GM12892 (cell line): Measurements from ENCODE around the gene LYPD6.

ENCODE experiments used
- DNase-seq: peaks from one replicate; pipeline ENCODE4 v3.0.0; 2011; ENCODE audit not compliant: insufficient read length
- FAIRE-seq: peaks from 2 replicates; lab custom pipeline; 2011; peaks lifted over from hg19 to GRCh38; lab: Jason Lieb, UNC
- POLR2A ChIP-seq: IDR thresholded peaks from 2 replicates; pipeline ENCODE4 v1.6.1; 2011; ENCODE audit warnings: low read depth, low read length, control low read depth
- POLR2AphosphoS5 ChIP-seq: IDR thresholded peaks from 2 replicates; pipeline ENCODE4 v1.6.1; 2011; ENCODE audit warnings: low read depth, low read length, control low read depth
- TAF1 ChIP-seq: IDR thresholded peaks from 2 replicates; pipeline ENCODE4 v1.6.1; 2011; ENCODE audit warnings: low read depth, mild to moderate bottlenecking, control low read depth, low read length, borderline replicate concordance

LYPD6 gene

DNA sequence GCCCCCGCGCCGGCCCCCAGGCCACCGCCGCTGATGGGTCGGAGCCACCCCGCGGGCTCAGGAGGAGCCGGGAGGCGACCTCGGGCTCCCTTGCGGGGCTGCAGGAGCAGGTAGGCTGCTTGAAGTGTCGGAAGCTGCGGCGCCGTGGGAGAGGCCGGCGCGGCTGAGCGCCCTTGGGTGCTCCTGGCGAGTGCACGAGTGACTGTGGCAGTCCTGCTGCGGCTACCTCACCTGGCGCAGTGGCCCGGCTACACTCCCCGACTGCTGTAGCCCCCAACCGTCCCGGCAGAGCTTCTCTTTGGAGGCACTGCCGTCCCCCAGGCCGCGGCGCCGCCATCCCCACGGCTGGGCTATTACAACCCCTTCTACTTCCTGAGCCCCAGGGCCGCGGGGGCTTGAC lies 10.0 kb upstream of the LYPD6 start:
- TF ChIP-seq POLR2AphosphoS5 (no peak), TAF1 (no peak), POLR2A (no peak)
- no peak for DNase-seq
- no peak for FAIRE-seq

DNA sequence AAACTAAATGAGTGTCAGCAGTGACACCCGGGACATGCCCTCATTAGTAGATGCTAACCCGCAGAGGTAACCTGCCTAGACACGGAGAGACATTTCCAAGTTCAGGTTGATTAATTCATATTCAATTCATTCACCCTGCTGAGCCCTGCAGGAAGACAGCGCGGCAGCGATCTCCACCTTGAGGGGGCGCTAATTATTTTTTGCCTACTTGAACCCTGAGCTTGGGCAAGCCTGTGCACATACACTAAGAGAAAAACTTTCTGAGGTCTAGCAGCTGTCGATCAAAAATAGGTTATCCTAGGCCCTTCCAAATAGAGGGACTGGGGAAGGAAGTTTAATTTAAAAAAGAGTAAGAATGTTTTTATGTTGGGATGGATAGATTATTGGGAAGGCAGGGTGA lies 1.3 kb upstream of the LYPD6 start:
- TF ChIP-seq POLR2A = no peak
- no peak for TF ChIP-seq POLR2AphosphoS5
- no peak for DNase-seq
- FAIRE-seq = peak; percentile 14

- TF ChIP-seq TAF1 (no peak), POLR2A (no peak), POLR2AphosphoS5 (no peak)
- FAIRE-seq (no peak), DNase-seq (no peak)
Measured at GRCh38 chr2:149329489-149330126, 779 bp upstream of the LYPD6 start.

DNA sequence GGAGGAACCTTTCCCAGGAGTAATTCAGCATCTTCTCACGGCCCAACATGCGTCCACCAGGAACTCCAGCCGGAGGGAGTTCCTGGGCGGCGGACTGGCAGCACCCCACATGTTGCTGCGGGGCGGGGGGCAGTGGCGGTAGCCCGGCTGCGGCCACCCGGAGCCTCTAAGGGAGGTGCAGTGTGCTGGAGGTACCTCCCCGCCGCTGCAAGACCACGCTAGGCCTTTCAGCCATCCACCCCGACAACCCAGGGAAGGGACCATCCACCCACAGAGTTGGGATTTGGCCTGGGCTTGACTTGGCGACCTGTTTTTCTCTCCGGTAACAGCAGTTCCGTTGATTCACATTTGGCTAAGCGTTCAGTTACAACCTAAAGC lies 625 bp downstream of the LYPD6 start:
- TF ChIP-seq TAF1 (no peak), POLR2AphosphoS5 (no peak), POLR2A (no peak)
- DNase-seq (no peak), FAIRE-seq (no peak)

GRCh38 chr2:149332364-149332763 lies 2.0 kb downstream of the LYPD6 start:
- FAIRE-seq (no peak), DNase-seq (no peak)
- TF ChIP-seq POLR2A (no peak), TAF1 (no peak), POLR2AphosphoS5 (no peak)

- DNase-seq = no peak
- no peak for FAIRE-seq
- TF ChIP-seq POLR2AphosphoS5 = no peak
- TF ChIP-seq POLR2A = no peak
- TF ChIP-seq TAF1 = no peak
Measured at GRCh38 chr2:149333636-149334035, 3.2 kb downstream of the LYPD6 start.

- DNase-seq (no peak), FAIRE-seq (no peak)
- TF ChIP-seq POLR2A = no peak
- no peak for TF ChIP-seq TAF1
- TF ChIP-seq POLR2AphosphoS5 = no peak
Measured at GRCh38 chr2:149334156-149334555, 3.8 kb downstream of the LYPD6 start.

DNA sequence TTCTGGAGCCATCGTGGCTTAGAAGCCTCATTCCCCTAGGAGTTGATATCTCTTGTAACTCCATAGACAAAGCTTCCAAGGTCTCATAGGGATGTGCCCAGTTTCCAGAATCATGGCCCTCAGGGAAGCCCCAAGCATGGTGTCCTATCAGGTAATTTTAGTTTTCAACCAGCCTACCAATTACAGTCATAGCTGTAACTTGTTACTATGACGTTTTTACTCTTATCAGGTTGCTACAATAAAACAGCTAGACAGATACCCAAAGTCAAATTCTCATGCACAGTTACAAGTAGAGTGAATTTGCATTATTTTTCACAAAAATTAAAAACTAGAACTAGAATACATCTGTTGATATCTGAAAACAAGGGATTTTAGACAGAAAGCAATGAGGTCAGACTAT lies 8.9 kb downstream of the LYPD6 start:
- FAIRE-seq = no peak
- TF ChIP-seq POLR2A (no peak), POLR2AphosphoS5 (no peak), TAF1 (no peak)
- DNase-seq = no peak

GRCh38 chr2:149342509-149342908 lies 12.1 kb downstream of the LYPD6 start:
- DNase-seq = no peak
- TF ChIP-seq POLR2A (no peak), POLR2AphosphoS5 (no peak)
- no peak for FAIRE-seq

DNA sequence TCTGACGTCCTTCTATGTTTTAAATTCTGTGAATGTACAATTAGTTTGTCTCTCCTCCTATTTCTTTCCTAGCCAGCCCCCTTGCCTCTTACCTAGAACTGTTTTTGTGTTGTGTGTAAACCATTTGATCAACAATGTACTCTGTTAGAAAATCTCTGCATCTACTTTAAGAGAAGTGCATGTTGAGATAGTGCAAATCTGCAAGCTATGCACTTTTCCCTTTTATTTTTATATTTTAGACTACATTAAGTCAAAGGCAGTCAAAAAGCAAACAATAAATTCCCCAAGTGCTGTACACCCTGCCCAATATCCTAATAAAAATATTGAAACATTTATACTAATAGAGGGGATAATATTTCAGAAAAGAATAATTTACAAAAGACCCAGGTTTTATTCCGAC lies 13.7 kb downstream of the LYPD6 start:
- FAIRE-seq (no peak), DNase-seq (no peak)
- TF ChIP-seq POLR2A (no peak), POLR2AphosphoS5 (no peak), TAF1 (no peak)

- TF ChIP-seq TAF1 (no peak), POLR2A (no peak), POLR2AphosphoS5 (no peak)
- FAIRE-seq (no peak), DNase-seq (no peak)
Measured at GRCh38 chr2:149346272-149346671, 15.9 kb downstream of the LYPD6 start.

- FAIRE-seq (no peak), DNase-seq (no peak)
- TF ChIP-seq TAF1 (no peak), POLR2A (no peak), POLR2AphosphoS5 (no peak)
Measured at GRCh38 chr2:149348291-149348690, 17.9 kb downstream of the LYPD6 start.

DNA sequence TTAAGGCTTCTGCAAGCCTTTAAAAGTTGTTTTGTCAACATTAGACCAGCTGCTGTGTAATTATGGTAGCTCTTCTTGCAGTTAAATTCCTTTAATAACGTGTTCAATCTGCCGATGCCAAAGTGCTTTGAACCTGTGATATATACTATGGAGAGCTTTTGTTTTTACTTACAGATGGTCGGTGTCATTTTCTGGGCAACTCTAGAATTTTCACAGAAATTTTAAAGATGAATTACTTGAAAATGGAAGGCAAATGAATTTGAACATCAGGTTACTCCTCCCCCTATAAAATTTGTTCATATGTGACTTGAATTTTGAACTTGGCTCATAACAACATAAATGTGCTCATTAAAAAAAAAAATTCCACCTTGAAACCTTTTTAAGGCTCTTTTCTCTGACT lies 23.0 kb downstream of the LYPD6 start:
- DNase-seq (no peak), FAIRE-seq (no peak)
- no peak for TF ChIP-seq POLR2A
- TF ChIP-seq POLR2AphosphoS5 = no peak
- TF ChIP-seq TAF1 = no peak

DNA sequence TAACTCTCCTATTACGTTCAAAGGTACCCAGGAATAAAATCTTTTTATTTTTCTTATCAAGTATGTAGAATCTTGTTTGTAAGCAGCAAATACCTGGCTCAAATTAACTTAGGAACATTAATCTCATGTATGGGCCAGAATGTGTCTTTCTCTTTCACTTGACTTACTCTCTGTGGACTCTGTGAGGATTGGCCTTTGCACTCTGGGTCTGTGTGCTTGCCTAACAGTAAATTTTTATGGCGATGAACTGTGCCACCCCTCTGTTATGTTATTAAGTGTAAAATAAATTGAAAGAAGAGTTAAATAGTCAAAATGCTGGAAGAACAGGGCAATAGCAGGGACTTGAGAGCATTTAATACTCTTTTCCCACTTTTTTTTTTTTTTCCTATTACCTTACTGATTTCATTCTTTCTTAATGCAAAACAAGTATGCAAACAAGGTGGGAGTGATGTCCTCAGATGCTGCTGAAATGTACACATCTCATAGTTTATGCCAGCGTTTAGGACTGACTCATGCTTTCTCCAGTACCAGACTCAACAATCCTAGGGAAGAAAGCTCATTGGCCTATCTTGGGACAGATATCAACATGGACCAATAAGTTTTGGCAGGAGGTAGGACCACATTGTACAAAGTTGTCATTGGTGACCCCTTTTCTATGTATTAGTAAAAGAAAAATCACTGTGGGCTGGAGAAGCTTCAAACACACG lies 25.5 kb downstream of the LYPD6 start:
- no peak for FAIRE-seq
- DNase-seq = no peak
- TF ChIP-seq TAF1 = no peak
